DMS 273 treated with DMSO at 0.1 percent for 48 hours (cell line): ENCODE data around the gene ATF7.
"Not testable (repeated sequence)": the region's sequence is repeated elsewhere in the genome, so short reads cannot be mapped to it uniquely, and the experiment has no call there.

ENCODE experiments used
- DNase-seq: peaks from one replicate; lab custom pipeline; 2025; lab: John Stamatoyannopoulos, UW

The ATF7 gene

DNA sequence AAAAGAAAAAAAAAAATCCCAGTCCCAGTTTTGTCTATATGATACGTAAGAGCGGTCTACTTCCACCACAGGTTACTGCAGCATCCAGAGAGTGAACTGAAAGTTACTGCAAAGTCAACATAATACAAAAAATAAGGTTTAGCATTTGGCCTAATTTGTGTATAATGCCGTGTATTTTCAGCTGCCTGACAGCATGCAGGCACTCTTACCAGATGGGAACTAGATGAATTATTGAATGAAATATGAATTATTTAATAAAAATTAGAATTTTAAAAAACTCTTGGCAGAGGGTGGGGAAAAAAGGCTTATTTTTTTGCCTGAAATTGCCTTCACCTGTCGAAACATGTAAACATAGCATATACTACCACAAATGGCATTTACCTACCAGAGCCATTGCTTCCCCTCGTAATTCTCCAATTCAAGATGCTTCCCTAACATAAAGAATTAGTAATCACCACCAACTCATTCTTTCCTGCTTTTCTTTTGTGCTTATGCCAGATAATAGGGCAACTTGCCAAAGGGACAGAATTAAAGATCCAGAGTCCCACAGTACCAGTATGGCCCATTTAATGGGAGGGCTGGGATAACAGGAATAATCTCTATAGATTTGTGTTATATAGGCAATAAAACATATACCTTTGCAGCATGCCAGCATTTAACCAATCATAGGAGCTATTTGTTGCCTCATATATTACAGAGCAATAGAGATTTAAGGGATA lies 31.1 kb downstream of the ATF7 start:
- no peak for DNase-seq

DNA sequence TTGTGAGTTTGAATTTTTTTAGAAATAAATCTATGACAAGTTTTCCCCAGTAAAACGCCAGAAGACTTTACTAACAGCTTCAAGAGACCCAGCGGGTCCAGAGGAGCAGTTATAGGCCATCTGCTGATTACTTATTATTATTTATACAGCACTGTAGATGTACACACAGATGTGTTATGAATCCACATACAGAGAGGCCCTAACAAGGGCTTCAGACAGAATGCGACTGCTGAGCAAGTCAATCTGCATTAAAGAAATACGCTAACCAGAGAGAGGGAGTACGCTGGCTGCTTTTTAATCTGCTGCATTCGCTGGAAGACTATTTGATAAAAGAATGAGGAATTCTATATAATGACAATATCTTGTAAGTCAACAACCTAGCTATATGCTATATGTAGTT lies 32.5 kb downstream of the ATF7 start:
- DNase-seq, result no peak

DNA sequence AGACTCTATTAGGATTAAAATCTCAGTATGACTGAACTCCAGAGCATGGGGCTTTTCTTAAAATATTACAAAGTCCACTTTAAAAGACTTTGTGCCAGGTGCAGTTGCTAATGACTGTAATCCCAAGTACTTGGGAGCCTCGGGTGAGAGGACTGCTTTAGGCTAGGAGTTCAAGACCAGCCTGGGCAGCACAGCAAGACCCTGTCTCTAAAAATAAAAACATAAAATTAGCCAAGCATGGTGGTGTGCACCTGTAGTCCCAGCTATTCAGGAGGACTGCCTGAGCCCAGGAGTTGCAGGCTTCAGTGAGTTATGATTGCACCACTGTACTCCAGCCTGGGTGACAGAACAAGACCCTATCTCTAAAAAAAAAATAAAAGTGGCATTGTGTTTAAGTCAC lies 33.2 kb downstream of the ATF7 start:
- DNase-seq, result no peak

DNA sequence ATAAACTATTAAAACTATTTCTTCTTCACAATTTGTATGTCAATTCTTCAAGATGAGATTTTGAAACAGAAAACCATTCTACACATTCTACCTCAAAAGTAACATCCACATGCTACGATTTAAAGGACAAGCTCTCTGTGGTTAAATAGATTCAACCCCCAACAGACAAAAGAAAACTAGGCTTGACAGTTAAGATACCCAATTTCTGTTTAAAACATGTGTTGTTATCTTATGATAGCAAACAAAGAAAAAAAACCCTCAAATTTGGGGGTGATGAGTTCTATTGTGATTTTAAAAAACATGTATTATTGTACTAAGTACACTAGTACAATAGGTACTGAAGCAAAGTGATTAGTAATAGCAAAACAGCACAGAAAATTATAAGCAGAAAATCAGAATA lies 33.8 kb downstream of the ATF7 start:
- no peak for DNase-seq

DNA sequence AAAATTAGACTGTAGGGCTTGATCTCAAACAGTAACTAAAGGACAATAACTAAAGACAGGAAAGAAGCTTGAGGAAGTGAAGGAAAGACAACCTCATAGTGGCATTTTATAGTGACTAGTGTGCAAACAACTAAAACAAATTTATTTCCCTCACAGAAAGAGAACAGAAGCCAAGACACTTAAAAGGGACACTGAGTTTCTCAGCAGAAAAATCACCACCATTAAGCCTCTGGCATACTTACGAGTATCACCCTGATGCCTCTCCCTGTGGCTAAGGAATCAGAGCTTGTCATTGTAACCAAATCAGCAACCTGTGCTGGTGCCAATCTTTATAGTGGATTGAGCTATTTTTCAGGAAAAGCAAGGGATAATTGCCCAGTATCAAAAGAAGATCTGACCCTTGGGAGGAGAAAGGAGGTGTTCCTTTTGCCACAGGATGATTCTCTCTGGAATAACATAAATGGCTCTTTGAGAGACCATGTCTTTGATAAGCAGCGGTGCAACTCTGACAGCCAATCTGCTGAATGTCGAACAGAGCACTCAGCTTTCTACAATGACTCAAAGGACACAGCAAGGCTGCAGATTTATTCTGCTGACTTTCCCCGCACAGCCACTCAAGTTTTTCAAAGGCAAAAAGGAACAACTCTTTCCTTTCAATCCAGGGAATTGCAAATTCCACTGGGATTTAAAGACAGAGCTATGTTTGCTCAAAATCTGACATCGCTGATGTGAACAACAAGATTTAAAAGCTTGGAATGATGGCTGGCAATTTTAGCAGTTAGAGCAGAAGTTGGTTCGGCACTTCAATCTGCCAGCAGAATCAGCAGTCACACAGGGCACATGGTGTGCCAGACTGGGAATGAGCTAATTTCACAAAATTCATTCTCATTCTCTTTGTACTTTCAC lies 34.6 kb downstream of the ATF7 start:
- DNase-seq, result no peak

DNA sequence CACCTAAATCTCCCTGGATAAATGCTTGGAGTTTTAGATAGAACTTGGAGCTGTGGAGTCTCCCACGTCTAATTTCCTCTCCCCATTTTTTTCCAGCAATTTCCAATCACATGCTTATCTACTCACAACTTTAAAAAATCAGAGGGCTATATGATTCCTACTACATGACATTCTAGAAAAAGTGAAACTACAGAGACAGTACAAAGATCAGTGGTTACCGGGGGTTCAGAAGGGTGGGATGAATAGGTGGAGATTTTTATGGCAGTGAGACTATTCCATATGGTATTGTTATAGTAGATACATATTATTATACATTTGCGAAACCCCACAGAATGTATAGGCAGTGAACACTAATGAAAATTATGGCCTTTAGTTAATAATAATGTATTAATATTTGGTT lies 35.5 kb downstream of the ATF7 start:
- no peak for DNase-seq

DNA sequence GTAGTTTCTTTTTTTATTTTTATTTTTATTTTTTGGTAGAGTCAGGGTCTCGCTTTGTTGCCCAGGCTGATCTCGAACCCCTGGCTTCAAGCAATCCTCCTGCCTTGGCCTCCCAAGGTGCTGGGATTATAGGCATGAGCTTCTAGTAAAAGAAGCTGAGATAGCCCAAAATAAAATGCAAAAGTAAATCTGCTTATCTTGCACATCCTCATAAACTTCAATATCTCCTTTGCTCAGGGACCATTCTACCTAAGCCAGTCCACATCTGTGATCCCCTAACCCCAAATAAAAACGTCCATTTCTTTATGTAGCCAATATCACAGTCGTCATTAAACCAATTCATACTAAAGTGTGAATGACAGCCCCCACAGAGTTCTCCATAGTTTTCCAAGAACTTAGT lies 36.3 kb downstream of the ATF7 start:
- no peak for DNase-seq

DNA sequence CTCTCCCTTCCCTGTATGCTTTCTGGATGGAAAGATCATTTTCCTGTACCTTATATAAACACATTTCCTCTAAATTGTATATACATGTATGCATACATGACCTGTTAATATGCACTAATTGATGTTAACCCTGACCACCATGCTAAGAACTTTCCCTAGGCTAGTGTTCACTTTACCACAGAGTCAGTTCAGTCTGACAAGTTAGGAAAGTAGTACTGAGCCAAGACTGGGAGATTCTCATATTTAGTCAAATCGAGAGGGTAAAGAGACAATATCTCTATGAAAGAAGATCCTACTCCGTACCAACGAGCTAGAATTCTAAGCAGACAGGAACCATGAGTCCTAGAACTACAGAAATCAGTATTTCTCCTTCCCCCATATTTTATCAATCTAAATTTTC lies 36.8 kb downstream of the ATF7 start:
- DNase-seq, result no peak

DNA sequence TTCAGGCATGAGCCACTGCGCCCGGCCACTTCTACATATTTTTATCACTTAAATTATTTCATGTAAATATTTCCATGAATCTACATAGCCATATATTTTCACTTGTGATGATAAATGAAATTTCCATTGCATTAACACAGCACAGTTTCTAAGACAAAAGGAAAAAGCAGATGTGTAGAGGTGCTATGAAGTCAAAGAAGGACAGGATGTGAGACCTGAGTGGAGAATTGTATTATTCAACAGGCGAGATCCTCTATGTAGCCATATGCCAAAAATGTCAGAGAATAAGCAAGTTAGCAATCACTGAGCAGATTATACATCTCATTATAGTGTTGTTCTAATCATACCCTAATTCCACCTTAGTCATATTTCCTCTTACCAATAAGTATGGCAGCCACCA lies 38.1 kb downstream of the ATF7 start:
- DNase-seq, result no peak

DNA sequence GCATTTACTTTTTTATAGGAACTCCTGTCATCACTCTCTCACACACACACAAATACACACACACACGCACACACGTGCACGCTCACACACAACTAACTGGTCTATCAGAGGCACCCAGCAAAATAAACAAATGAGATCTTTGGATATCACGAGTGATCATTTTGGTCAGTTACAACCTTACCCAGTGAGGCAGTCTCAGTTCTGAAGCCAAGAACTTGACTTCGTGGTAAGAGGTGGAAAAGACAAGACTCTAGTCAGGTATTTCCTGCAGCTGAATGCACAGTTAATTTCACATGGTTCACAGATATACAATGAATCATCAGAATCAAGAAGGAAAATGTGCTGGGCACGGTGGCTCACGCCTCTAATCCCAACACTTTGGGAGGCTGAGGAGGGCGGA lies 39.4 kb downstream of the ATF7 start:
- no peak for DNase-seq

DNA sequence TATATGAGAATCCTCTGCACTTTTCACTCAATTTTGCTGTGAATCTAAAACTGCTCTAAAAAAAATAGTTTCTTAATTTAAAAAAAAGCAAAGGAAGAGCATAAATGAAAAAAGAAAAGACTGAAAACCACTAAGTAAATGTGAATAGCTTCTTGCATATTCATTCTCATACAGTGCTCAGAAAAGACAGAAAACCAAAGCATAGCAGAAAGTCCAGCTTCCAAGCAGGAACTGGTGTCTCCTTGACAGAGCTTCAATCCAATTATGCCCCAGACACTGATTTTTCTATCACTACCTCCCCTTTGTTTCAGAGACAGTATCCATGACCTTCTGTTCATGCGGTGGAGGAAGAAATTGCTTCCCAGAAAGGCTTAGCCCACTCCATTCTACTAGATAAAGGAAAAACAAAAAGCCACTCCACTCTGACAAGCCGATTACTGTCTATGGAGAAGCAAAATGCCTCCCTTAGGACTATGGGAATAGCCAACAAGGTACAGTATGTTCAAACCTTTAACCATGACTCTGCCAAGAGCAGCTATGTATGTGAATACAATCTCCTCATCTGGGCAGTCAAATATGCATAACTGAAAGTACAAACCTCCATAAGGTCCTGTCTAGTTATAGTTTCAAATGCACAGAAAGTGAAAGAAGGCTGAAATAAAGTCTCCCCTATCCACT lies 40.6 kb downstream of the ATF7 start:
- DNase-seq, result no peak

DNA sequence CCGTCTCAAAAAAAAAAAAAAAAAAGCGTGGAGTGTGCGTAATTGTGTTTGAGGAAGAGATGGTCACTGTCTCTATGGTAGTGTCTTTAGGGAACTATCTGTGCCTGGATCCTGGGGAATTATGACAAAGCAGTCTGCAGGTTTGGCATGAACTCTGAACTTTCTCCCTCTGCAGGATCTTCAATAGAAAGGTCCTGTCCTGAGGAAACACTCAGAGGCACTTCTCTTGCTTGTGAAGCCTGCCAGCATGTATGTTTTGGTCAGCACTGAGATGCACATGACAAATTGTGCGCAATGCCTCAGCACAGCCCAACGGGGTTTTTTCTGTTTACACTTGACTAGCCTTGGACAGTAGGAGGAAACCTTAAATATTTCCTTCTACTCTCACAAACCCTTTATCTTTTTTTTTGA lies 46.6 kb downstream of the ATF7 start:
- no peak for DNase-seq

DNA sequence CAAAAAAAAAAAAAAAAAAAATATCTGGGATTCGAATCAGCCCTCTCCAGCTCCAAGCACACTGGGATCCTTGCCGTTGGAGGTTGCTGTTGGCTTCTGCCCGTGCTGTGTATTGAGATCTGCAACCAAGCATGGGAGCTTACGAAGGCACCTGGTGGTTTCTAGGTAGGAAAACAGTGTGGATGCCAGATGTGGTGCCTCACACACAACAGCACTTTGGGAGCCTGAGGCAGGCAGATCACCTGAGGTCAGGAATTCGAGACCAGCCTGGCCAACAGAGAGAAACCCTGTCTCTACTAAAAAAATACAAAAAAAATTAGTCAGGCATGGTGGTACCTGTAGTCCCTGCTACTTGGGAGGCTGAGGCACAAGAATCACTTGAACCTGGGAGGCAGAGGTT lies 47.4 kb downstream of the ATF7 start:
- no peak for DNase-seq

DNA sequence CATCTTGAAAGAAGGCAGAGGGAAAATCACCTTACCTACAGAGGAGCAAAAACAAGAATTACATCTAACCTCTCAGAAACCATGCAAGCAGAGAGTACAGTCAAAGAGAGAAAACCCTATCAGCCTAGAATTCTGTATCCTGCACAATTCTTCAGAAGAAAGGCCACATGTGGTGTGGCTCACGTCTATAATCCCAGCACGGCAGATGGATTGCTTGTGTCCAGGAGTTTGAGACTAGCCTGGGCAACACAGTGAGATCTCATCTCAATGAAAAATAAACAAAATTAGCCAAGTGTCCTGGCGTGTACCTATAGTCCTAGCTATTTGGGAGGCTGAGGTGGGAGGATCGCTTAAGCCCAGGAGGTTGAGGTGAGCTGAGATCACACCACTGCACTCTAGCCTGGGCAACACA lies 48.2 kb downstream of the ATF7 start:
- DNase-seq, result no peak

DNA sequence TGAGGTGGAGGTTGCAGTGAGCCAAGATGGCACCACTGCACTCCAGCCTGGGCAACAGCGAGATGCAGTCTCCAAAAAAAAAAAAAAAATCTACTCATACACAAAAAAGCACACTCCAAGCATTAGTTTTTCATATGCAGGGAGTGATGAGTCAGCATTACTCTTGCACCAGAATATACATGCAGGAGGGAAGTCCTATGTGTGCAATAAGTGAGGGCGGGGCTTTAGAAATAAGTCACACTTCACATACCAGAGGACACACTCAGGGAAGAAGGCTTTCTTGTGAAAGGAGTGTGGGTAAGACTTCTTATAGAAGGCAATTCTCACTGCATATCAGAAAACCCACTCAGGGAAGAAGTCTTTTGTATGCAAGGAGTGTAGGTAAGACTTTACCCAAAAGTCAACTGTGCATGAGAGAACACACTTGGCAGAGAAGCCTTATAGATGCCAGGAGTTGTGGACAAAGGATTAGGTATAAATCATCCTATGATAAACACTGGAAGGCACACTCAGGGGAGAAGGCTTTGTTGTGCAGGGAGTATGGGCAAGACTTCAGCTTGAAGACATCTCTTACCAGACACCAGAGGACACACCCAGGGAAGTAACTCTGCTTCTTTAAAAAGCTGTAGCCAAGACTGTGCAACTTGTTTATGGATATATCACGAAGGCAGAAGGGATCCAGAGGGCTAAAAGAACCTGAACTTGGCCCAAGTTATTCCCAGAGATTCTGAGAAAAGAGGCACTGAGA lies 50.5 kb downstream of the ATF7 start:
- DNase-seq, result no peak

DNA sequence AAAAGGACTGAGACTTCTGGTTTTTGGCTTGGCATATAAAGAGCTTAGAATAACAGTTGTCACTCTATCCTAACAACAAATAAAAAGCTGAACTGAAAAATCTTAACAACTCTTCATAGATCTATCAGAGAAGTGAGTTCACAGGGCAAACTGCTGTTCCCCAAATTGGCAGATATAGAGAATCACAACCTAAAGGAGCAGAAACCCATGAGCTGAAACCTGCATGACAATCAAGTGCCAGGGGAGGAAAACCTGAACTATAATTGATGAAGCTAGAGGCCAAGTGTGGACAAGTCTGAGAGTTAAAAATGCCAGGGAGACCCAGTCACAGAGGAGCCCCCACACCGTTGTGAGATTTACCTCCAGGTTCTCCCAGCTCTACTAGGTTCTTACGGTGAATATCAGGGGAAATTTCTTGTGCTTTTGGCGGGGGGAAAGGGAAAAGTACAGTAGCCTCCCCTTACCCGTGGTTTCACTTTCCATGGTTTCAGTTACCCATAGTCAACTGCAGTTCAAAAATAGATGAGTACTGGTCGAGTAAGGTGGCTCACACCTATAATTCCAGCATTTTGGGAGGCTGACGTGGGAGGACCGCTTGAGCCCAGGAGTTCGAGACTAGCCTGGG lies 53.9 kb downstream of the ATF7 start:
- DNase-seq, result no peak

DNA sequence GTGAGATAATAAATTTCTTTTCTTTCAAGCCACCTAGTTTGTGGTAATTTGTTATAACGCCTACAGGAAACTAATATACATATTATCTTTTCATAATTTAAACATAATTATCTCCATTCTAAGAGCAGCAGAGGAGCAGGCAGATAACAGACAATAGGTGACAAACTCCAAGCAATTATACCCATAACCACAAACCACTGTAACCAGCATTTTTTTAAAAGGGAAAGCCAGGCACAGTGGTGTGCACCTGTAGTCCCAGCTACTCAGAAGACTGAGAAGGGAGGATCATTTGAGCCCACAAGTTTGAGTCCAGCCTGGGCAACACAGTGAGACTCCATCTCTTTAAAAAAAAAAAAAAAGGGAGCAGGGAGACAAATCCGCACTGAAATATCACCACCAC lies 54.9 kb downstream of the ATF7 start:
- DNase-seq, result no peak

DNA sequence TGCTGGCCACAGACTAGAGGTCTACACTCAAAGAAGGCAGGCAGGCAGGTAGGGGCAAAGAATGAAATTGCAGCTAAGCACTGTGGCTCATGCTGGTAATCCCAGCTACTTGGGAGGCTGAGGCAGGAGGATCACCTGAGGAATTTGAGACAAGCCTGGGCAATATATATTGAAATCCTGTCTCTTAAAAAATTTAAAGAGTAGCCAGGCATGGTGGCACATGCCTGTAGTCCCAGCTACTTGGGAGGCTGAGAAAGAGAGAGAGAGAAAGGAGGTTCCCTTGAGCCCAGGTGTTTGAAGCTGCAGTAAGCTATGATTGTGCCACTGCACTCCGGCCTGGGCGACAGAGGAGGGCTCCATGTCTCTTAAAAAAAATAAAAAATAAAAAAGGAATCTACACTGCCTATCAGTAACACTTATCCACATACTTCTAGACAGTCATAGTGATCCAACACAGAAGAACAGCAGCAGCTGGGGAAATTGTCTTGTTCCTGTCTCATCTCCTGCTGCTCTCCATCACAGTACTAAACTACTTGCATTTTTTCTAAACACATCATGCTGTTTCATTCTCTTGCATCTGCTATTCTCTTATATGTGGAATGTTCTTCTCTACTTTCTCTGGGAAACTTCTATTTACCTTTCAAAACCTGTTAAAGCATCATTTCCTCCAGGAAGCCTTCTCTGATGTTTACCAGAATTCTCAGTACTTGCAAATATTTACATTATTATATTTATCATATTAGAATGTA lies 57.2 kb downstream of the ATF7 start:
- DNase-seq, result no peak

DNA sequence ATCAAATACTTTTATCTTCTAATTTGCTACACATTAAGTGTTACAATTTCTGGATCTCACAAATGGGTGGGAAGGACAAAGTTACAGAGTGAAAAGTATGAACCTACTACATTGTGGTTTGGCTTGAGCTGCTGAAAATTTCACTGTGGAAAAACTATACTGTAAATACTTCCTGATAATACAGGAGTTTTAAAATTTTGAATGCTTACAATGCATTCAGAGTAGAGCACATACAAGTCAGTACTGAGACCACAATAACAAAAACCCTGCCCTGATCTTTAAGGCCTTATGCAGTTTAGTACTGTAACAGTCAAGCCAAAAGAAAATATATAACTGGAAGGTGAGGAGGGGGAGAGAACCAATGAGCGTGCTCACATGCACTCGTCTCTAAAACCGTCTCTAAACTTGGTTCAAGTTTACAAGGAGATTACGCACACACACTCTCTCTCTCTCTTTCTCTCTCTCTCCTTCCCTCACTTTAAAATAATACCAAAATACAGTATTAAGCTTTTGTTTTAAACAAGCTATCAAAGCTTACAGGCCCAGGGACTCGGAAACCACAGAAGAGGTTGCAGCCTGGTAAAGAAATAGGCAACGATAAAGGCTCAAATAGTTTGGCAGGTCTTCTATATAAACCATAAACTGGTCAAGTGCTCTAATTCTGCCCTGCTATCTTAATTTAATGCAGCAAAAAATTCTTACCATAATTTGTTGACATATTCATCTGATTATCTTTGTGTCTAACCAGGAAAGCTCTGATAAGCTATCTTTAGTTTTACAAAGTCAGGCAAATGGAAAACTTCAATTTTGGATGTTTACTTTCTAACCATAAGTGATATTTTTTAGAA lies 58.0 kb downstream of the ATF7 start:
- no peak for DNase-seq

DNA sequence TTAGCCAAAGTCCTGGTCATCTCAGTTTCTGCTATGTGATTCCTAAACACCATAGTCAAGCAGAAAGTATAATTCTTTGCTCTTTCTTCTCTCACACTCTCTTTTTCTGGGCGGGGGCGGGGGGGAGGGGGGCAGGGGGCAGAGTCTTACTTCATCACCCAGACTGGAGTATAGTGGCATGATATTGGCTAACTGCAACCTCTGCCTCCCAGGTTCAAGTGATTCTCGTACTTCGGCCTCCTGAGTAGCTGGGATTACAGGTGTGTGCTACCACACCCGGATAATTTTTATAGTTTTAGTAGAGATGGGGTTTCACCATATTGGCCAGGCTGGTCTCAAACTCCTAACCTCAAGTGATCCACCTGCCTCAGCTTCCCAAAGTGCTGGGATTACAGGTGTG lies 60.8 kb downstream of the ATF7 start:
- DNase-seq, result not testable (repeated sequence)
